ENCODE measurements around the gene FUT8. TPM values are rescaled to one million over a fixed set of nuclear protein-coding genes. Genes with fewer than 3 reads are reported as not detected.

Gene FUT8
- polyA plus RNA-seq, 1 of the 3 experiments (the other 2 are of a cell fraction) = 31.7 TPM

DNA sequence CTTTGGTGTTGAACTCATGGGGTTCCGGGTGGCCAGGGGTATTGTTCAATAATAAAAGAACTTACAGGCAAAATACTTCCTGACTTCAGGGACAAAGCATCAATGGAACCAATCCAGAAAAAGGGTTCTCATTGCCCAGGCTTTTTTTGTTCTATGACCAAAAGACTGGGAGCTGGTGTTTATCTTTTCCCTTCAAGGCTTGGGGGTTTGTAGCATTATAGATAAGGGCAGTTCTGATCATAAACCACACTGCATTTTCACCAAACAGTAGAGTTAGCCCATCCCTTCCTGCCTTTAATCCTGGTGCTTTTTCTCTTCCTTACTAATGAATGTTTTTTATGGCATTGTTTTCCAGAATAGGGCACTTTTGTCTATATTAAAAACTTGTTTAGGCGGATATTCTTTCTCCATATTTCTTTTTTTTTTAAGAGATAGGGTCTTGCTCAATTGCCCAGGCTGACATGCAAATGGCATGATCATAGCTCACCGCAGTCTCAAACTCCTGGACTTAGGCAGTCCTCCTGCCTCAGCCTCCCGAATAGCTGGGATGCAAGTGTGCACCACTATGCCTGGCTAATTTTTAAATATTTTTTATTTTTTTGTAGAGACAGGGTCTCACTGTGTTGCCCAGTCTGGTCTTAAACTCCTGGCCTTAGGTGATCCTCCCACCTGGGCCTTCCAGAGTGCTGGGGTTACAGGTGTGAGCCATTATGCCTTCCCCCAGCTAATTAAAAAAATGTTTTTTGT, 9.7 kb downstream of the FUT8 start:
- CTCF ChIA-PET = interaction anchor here (1.7 to 2.6 kb wide), 2 partner anchors 12 to 402 kb away, joined by 5 to 10 read pairs; no protein-coding TSS in a partner anchor
- Histone ChIP-seq H3K79me2 (ENCODE audit: insufficient read depth) (peaks cover 94% of the 10 kb centered on the region), H4K20me1 (ENCODE audit: insufficient read depth) (no peaks in the 10 kb centered on the region), H3K27ac (ENCODE audit: low read depth in 2 of 2, low read length in 1 of 2) (peak overlapping the region in 1 of 2 experiments; percentile 90; a peak in 2 of 4 replicates), H2AFZ (ENCODE audit: low read depth) (peak overlapping the region; percentile 69; the same call in 1 of the 2 replicates), H3K9me3 (no peaks in the 10 kb centered on the region), H3K4me3 (ENCODE audit: low read depth in 2 of 2, low read length in 1 of 2) (0 out of 4 replicates have a peak overlapping the region, but pooled peaks of 1 of the 2 experiments have one; percentile 22), H3K4me2 (peak overlapping the region; percentile 62), H3K9me2 (no peaks in the 10 kb centered on the region), H3K9ac (peak overlapping the region; percentile 52; the same call in 1 of the 2 replicates), H3K27me3 (ENCODE audit: insufficient read depth) (no peaks in the 10 kb centered on the region), H3K36me3 (replicated peaks in 1 of 2; ENCODE audit: control insufficient read depth in 1 of 2, insufficient read depth in 2 of 2, low read length in 1 of 2) (no peaks in the 10 kb centered on the region), H3K4me1 (ENCODE audit: control insufficient read depth in 1 of 2, insufficient read depth in 2 of 2, low read depth in 1 of 2, low read length in 1 of 2) (peaks cover 0 to 11% of the 10 kb centered on the region in 2 experiments; a peak in 3 of 4 replicates), H3F3A (replicated peaks; ENCODE audit: insufficient read depth) (peaks cover 17% of the 10 kb centered on the region)
- POLR2A ChIA-PET = no interaction called here
- DNase-seq = no peak
- 93% methylated on average over 4 of the region's 4 CpGs for WGBS (ENCODE audit: low lambda C conversion rate)
- TF ChIP-seq FOSL2 (IDR thresholded peaks at IDR 0.05; ENCODE audit: borderline replicate concordance, low read depth) (no peak), SMC3 (IDR thresholded peaks at IDR 0.05; ENCODE audit: low read depth, low read length) (no peak), ELF1 (IDR thresholded peaks at IDR 0.05) (no peak), MEF2A (IDR thresholded peaks at IDR 0.05; ENCODE audit: borderline replicate concordance, low read depth) (no peak), GABPA (IDR thresholded peaks at IDR 0.05; ENCODE audit: low read depth) (no peak)
- TF ChIP-seq, protein P1, sequence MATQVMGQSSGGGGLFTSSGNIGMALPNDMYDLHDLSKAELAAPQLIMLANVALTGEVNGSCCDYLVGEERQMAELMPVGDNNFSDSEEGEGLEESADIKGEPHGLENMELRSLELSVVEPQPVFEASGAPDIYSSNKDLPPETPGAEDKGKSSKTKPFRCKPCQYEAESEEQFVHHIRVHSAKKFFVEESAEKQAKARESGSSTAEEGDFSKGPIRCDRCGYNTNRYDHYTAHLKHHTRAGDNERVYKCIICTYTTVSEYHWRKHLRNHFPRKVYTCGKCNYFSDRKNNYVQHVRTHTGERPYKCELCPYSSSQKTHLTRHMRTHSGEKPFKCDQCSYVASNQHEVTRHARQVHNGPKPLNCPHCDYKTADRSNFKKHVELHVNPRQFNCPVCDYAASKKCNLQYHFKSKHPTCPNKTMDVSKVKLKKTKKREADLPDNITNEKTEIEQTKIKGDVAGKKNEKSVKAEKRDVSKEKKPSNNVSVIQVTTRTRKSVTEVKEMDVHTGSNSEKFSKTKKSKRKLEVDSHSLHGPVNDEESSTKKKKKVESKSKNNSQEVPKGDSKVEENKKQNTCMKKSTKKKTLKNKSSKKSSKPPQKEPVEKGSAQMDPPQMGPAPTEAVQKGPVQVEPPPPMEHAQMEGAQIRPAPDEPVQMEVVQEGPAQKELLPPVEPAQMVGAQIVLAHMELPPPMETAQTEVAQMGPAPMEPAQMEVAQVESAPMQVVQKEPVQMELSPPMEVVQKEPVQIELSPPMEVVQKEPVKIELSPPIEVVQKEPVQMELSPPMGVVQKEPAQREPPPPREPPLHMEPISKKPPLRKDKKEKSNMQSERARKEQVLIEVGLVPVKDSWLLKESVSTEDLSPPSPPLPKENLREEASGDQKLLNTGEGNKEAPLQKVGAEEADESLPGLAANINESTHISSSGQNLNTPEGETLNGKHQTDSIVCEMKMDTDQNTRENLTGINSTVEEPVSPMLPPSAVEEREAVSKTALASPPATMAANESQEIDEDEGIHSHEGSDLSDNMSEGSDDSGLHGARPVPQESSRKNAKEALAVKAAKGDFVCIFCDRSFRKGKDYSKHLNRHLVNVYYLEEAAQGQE (IDR thresholded peaks at IDR 0.05; ENCODE audit: low read depth, low read length) = no peak
- TF ChIP-seq, protein P2, sequence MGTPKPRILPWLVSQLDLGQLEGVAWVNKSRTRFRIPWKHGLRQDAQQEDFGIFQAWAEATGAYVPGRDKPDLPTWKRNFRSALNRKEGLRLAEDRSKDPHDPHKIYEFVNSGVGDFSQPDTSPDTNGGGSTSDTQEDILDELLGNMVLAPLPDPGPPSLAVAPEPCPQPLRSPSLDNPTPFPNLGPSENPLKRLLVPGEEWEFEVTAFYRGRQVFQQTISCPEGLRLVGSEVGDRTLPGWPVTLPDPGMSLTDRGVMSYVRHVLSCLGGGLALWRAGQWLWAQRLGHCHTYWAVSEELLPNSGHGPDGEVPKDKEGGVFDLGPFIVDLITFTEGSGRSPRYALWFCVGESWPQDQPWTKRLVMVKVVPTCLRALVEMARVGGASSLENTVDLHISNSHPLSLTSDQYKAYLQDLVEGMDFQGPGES (IDR thresholded peaks at IDR 0.05; ENCODE audit: low read depth, low read length) = no peak

DNA sequence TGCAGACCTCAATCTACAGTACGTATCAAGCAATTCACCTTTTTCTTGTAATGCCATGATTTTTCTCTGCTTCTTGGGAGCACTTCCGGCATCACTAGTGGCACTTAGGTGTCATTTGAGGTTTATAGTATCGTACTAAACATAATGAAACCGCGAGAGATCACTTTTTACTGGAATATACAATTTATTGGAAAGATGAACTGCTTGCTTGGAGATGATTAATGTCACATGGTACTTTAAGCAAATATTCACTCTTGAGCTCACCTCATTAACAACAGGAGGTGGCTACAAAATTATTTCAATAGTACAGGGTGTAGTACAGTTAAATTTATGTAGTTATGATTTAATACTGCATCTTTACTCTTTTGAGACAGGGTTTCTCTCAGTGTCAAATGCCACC, 11.5 kb downstream of the FUT8 start:
- ChIA-PET CTCF (interaction anchor here (1.1 to 2.6 kb wide), 2 partner anchors 8 to 401 kb away, joined by 4 to 10 read pairs; no protein-coding TSS in a partner anchor), POLR2A (interaction anchor here (0.7 kb wide), 1 partner anchor 7 kb away, joined by 3 read pairs; no protein-coding TSS in a partner anchor)
- no peaks in the 10 kb centered on the region for H4K20me1 ChIP-seq (ENCODE audit: insufficient read depth)
- H3K4me3 ChIP-seq (ENCODE audit: low read depth in 2 of 2, low read length in 1 of 2) = no peak overlapping the region
- no peaks in the 10 kb centered on the region for H3K9me3 ChIP-seq
- 97% methylated on average over 5 of the region's 5 CpGs for WGBS (ENCODE audit: low lambda C conversion rate)
- H3K36me3 ChIP-seq (replicated peaks in 1 of 2; ENCODE audit: control insufficient read depth in 1 of 2, insufficient read depth in 2 of 2, low read length in 1 of 2) = no peaks in the 10 kb centered on the region
- H3K79me2 ChIP-seq (ENCODE audit: insufficient read depth) = peaks cover 94% of the 10 kb centered on the region
- H3K4me1 ChIP-seq (ENCODE audit: control insufficient read depth in 1 of 2, insufficient read depth in 2 of 2, low read depth in 1 of 2, low read length in 1 of 2) = peaks cover 0 to 11% of the 10 kb centered on the region in 2 experiments; a peak in 2 of 4 replicates
- DNase-seq = no peak
- no peak overlapping the region for H3K27ac ChIP-seq (ENCODE audit: low read depth in 2 of 2, low read length in 1 of 2)
- TF ChIP-seq, protein P3, sequence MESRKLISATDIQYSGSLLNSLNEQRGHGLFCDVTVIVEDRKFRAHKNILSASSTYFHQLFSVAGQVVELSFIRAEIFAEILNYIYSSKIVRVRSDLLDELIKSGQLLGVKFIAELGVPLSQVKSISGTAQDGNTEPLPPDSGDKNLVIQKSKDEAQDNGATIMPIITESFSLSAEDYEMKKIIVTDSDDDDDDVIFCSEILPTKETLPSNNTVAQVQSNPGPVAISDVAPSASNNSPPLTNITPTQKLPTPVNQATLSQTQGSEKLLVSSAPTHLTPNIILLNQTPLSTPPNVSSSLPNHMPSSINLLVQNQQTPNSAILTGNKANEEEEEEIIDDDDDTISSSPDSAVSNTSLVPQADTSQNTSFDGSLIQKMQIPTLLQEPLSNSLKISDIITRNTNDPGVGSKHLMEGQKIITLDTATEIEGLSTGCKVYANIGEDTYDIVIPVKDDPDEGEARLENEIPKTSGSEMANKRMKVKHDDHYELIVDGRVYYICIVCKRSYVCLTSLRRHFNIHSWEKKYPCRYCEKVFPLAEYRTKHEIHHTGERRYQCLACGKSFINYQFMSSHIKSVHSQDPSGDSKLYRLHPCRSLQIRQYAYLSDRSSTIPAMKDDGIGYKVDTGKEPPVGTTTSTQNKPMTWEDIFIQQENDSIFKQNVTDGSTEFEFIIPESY (IDR thresholded peaks at IDR 0.05; ENCODE audit: borderline replicate concordance, low read depth) = no peak
- TF ChIP-seq TAF1 (IDR thresholded peaks at IDR 0.05; ENCODE audit: borderline replicate concordance, low read depth, low read length) = no peak
- TF ChIP-seq, protein P4, sequence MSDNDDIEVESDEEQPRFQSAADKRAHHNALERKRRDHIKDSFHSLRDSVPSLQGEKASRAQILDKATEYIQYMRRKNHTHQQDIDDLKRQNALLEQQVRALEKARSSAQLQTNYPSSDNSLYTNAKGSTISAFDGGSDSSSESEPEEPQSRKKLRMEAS (IDR thresholded peaks at IDR 0.05; ENCODE audit: low read depth) = no peak
- TF ChIP-seq, protein P5, sequence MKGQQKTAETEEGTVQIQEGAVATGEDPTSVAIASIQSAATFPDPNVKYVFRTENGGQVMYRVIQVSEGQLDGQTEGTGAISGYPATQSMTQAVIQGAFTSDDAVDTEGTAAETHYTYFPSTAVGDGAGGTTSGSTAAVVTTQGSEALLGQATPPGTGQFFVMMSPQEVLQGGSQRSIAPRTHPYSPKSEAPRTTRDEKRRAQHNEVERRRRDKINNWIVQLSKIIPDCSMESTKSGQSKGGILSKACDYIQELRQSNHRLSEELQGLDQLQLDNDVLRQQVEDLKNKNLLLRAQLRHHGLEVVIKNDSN (IDR thresholded peaks at IDR 0.05; ENCODE audit: borderline replicate concordance, low read depth) = no peak
- peaks cover 17% of the 10 kb centered on the region for H3F3A ChIP-seq (replicated peaks; ENCODE audit: insufficient read depth)
- no peaks in the 10 kb centered on the region for H3K9me2 ChIP-seq
- H2AFZ ChIP-seq (ENCODE audit: low read depth) = no peak overlapping the region
- H3K4me2 ChIP-seq = no peak overlapping the region
- H3K27me3 ChIP-seq (ENCODE audit: insufficient read depth) = no peaks in the 10 kb centered on the region
- no peak overlapping the region for H3K9ac ChIP-seq
